GM12874 (cell line): ENCODE data around the gene MYH9.

ENCODE experiments used
- CTCF ChIP-seq: IDR thresholded peaks from 2 replicates; pipeline ENCODE4 v1.5.1; 2011; ENCODE audit warnings: low read depth, mild to moderate bottlenecking, control low read depth, low read length, moderate library complexity; ENCODE audit not compliant: insufficient read depth

Gene MYH9

GRCh38 chr22:36425977-36426523, 38.3 kb upstream of the MYH9 start:
- TF ChIP-seq CTCF, result no peak

- no peak for TF ChIP-seq CTCF
Measured at GRCh38 chr22:36424901-36425579, 37.3 kb upstream of the MYH9 start.

- no peak for TF ChIP-seq CTCF
Measured at GRCh38 chr22:36423461-36424404, 36.0 kb upstream of the MYH9 start.

- no peak for TF ChIP-seq CTCF
Measured at GRCh38 chr22:36422287-36423014, 34.7 kb upstream of the MYH9 start.

GRCh38 chr22:36419912-36420882, 32.4 kb upstream of the MYH9 start:
- no peak for TF ChIP-seq CTCF

- no peak for TF ChIP-seq CTCF
Measured at GRCh38 chr22:36419177-36419911, 31.6 kb upstream of the MYH9 start.
